HEK293 (cell line): ENCODE data around the gene RILPL2.
"Not testable (repeated sequence)": the region's sequence is repeated elsewhere in the genome, so short reads cannot be mapped to it uniquely, and the experiment has no call there.

Experiments
- CTCF ChIA-PET: fragments of 350-600 bp; formaldehyde crosslinking; extraction: SDS; loops from one replicate; lab custom pipeline; 2021; ENCODE audit warnings: antibody characterized with exemption; lab: Yijun Ruan, JAX
- POLR2A ChIA-PET: fragments of 300-600 bp; formaldehyde crosslinking; extraction: SDS; loops from one replicate; lab custom pipeline; 2020; ENCODE audit warnings: antibody characterized with exemption, inconsistent platforms; lab: Yijun Ruan, JAX
- H3K27ac ChIP-seq: fragments of 200-500 bp; sonication (Bioruptor generic); 2 replicates; pipeline ENCODE4 v1.5.1; 2014; ENCODE audit warnings: low read depth, low read length, control low read depth, inconsistent platforms; ENCODE audit errors: extremely low read depth
- H3K36me3 ChIP-seq, 2 experiments: fragments of 200-500 bp in 1 of 2; sonication (Bioruptor generic) in 1 of 2; 1 replicate in 1 of 2; 2 replicates in 1 of 2; pipeline ENCODE4 v1.5.1; 2014 to 2017; ENCODE audit warnings: inconsistent platforms in 2 of 2, low read length in 2 of 2; ENCODE audit not compliant: control insufficient read depth in 2 of 2, insufficient read depth in 1 of 2
- H3K4me1 ChIP-seq: fragments of 200-500 bp; sonication (Bioruptor generic); 2 replicates; pipeline ENCODE4 v1.5.1; 2014; ENCODE audit warnings: mild to moderate bottlenecking, low read length, inconsistent platforms; ENCODE audit not compliant: control insufficient read depth, insufficient read depth
- H3K4me3 ChIP-seq: 2 replicates; pipeline ENCODE4 v1.5.1; 2011; ENCODE audit warnings: low read depth, mild to moderate bottlenecking, control low read depth, low read length, moderate library complexity
- H3K9me3 ChIP-seq: fragments of 200-500 bp; sonication (Bioruptor generic); 2 replicates; pipeline ENCODE4 v1.5.1; 2014; ENCODE audit warnings: low read depth, low read length, inconsistent platforms; ENCODE audit not compliant: control insufficient read depth, insufficient read depth
- KLF1 ChIP-seq: fragments of 450-650 bp; formaldehyde crosslinking; IDR thresholded peaks from 2 replicates; pipeline ENCODE4 v1.5.1; 2016; ENCODE audit warnings: missing biosample characterization, missing genetic modification characterization
- KLF7 ChIP-seq: fragments of 450-650 bp; formaldehyde crosslinking; IDR thresholded peaks from 2 replicates; pipeline ENCODE4 v1.5.1; 2016; ENCODE audit warnings: missing biosample characterization, missing genetic modification characterization, borderline replicate concordance
- KLF9 ChIP-seq: fragments of 450-650 bp; formaldehyde crosslinking; IDR thresholded peaks from 2 replicates; pipeline ENCODE4 v1.5.1; 2016; ENCODE audit warnings: missing biosample characterization, missing genetic modification characterization, low read depth
- SP7 ChIP-seq: fragments of 450-650 bp; formaldehyde crosslinking; IDR thresholded peaks from 2 replicates; pipeline ENCODE4 v1.5.1; 2016; ENCODE audit warnings: missing biosample characterization, missing genetic modification characterization
- ZNF362 ChIP-seq: fragments of 450-650 bp; formaldehyde crosslinking; IDR thresholded peaks from 2 replicates; pipeline ENCODE4 v1.5.1; 2016; ENCODE audit warnings: missing biosample characterization, missing genetic modification characterization
- ZNF398 ChIP-seq: fragments of 450-650 bp; formaldehyde crosslinking; IDR thresholded peaks from 2 replicates; pipeline ENCODE4 v1.5.1; 2017; ENCODE audit warnings: missing biosample characterization, missing genetic modification characterization

The RILPL2 gene

GRCh38 chr12:123410041-123410412 is 26.5 kb downstream of the RILPL2 start:
- POLR2A ChIA-PET = interaction anchor here (0.6 to 1.2 kb wide), 3 partner anchors 26 to 174 kb away, joined by 3 to 4 read pairs (median 4); partner anchors contain the start of gene KMT5A
- Histone ChIP-seq H3K4me1 (no peaks in the 10 kb centered on the region), H3K36me3 (peaks cover 23 to 36% of the 10 kb centered on the region in 2 experiments), H3K9me3 (no peaks in the 10 kb centered on the region), H3K27ac (no peak overlapping the region), H3K4me3 (no peak overlapping the region)
- CTCF ChIA-PET = interaction anchor here (0.7 kb wide), 2 partner anchors 139 to 147 kb away, joined by 3 to 4 read pairs; no protein-coding TSS in a partner anchor
- TF ChIP-seq ZNF398 (tag by site-specific recombination) (no peak), SP7 (peak; percentile 78), KLF7 (tag by site-specific recombination) (no peak), KLF1 (tag by site-specific recombination) (peak; percentile 15; the same call in 1 of the 2 replicates)

GRCh38 chr12:123409284-123410040 is 27.0 kb downstream of the RILPL2 start:
- H3K9me3 ChIP-seq, H3K4me1 ChIP-seq: not testable (repeated sequence)
- peaks cover 28 to 41% of the 10 kb centered on the region in 2 experiments for H3K36me3 ChIP-seq
- TF ChIP-seq ZNF362 (tag by site-specific recombination) (peak; percentile 90), KLF9 (tag by site-specific recombination) (0 out of 2 replicates have a peak, but pooled peaks have one; percentile 21)
- TF ChIP-seq, all 188 proteins: peak for 2; not testable (repeated sequence) for 186
- not testable (repeated sequence) for H3K27ac ChIP-seq, H3K4me3 ChIP-seq
- CTCF ChIA-PET = interaction anchor here (0.7 kb wide), 2 partner anchors 139 to 148 kb away, joined by 3 to 4 read pairs; no protein-coding TSS in a partner anchor
- POLR2A ChIA-PET = interaction anchor here (0.5 to 1.2 kb wide), 5 partner anchors 26 to 180 kb away, joined by 3 to 4 read pairs (median 4); partner anchors contain the start of gene KMT5A

GRCh38 chr12:123408619-123409018 is 27.9 kb downstream of the RILPL2 start:
- H3K4me1 ChIP-seq, CTCF ChIA-PET, H3K27ac ChIP-seq, H3K4me3 ChIP-seq, H3K9me3 ChIP-seq: not testable (repeated sequence)
- POLR2A ChIA-PET = interaction anchor here (0.5 to 1.2 kb wide), 4 partner anchors 25 to 181 kb away, joined by 3 to 4 read pairs (median 4); partner anchors contain the start of gene KMT5A
- H3K36me3 ChIP-seq = peaks cover 37 to 50% of the 10 kb centered on the region in 2 experiments

- CTCF ChIA-PET = interaction anchor here (0.8 kb wide), 1 partner anchor 50 kb away, joined by 3 read pairs; the partner anchor contains the start of gene SNRNP35
- H3K27ac ChIP-seq, H3K4me3 ChIP-seq, H3K4me1 ChIP-seq, H3K9me3 ChIP-seq, POLR2A ChIA-PET: not testable (repeated sequence)
- peaks cover 44 to 56% of the 10 kb centered on the region in 2 experiments for H3K36me3 ChIP-seq
Observed at GRCh38 chr12:123407934-123408333, 28.6 kb downstream of the RILPL2 start.

- H3K4me3 ChIP-seq, H3K27ac ChIP-seq, H3K9me3 ChIP-seq, H3K4me1 ChIP-seq: not testable (repeated sequence)
- CTCF ChIA-PET = interaction anchor here (0.8 kb wide), 1 partner anchor 50 kb away, joined by 3 read pairs; the partner anchor contains the start of gene SNRNP35
- peaks cover 49 to 63% of the 10 kb centered on the region in 2 experiments for H3K36me3 ChIP-seq
- POLR2A ChIA-PET = interaction anchor here (1.1 kb wide), 1 partner anchor 177 kb away, joined by 3 read pairs; the partner anchor contains the start of gene TMED2
Observed at GRCh38 chr12:123407269-123407668, 29.2 kb downstream of the RILPL2 start.
